Measurements from ENCODE around the gene SOX18.
A peak's percentile ranks its signal among the peaks of the same experiment; 100 is the strongest.

Gene SOX18

GRCh38 chr20:64080813-64081623 lies 31.6 kb upstream of the SOX18 start:
- no peak for DNase-seq (ENCODE audit: low read depth, low spot score)

GRCh38 chr20:64080013-64080812 lies 30.8 kb upstream of the SOX18 start, which contains the start of gene OPRL1:
Gene OPRL1, plus strand, starts transcription at chr20:64080082. Its CDS starts 12,639 bp downstream, at chr20:64092721.
- no peak for DNase-seq (ENCODE audit: low read depth, low spot score)

GRCh38 chr20:64079273-64080012 lies 30.0 kb upstream of the SOX18 start, which contains the start of gene RGS19:
Gene RGS19, minus strand, starts transcription at chr20:64079518. Its CDS starts 2,632 bp downstream, at chr20:64076886.
- peak; percentile 59 for DNase-seq (ENCODE audit: low read depth, low spot score)

GRCh38 chr20:64078934-64079272 lies 29.5 kb upstream of the SOX18 start:
- no peak for DNase-seq (ENCODE audit: low read depth, low spot score)

- no peak for DNase-seq (ENCODE audit: low read depth, low spot score)
These were observed 28.6 kb upstream of the SOX18 start for GRCh38 chr20:64077876-64078551.

GRCh38 chr20:64077541-64077875 lies 28.1 kb upstream of the SOX18 start:
- no peak for DNase-seq (ENCODE audit: low read depth, low spot score)

GRCh38 chr20:64077094-64077493 lies 27.7 kb upstream of the SOX18 start:
- DNase-seq (ENCODE audit: low read depth, low spot score) = no peak

- no peak for DNase-seq (ENCODE audit: low read depth, low spot score)
These were observed 26.9 kb upstream of the SOX18 start for GRCh38 chr20:64076061-64076997.

GRCh38 chr20:64075556-64075955 lies 26.1 kb upstream of the SOX18 start:
- DNase-seq (ENCODE audit: low read depth, low spot score) = no peak

- DNase-seq (ENCODE audit: low read depth, low spot score) = no peak
These were observed 25.5 kb upstream of the SOX18 start for GRCh38 chr20:64074963-64075362.

GRCh38 chr20:64074184-64074789 lies 24.8 kb upstream of the SOX18 start:
- no peak for DNase-seq (ENCODE audit: low read depth, low spot score)

- no peak for DNase-seq (ENCODE audit: low read depth, low spot score)
These were observed 24.2 kb upstream of the SOX18 start for GRCh38 chr20:64073476-64074183.

- no peak for DNase-seq (ENCODE audit: low read depth, low spot score)
These were observed 23.1 kb upstream of the SOX18 start for GRCh38 chr20:64072498-64073063.

GRCh38 chr20:64071341-64072332 lies 22.2 kb upstream of the SOX18 start:
- no peak for DNase-seq (ENCODE audit: low read depth, low spot score)

- no peak for DNase-seq (ENCODE audit: low read depth, low spot score)
These were observed 21.0 kb upstream of the SOX18 start for GRCh38 chr20:64070244-64070993.

- peak; percentile 85 for DNase-seq (ENCODE audit: low read depth, low spot score)
These were observed 20.3 kb upstream of the SOX18 start for GRCh38 chr20:64069614-64070243.

GRCh38 chr20:64069209-64069613 lies 19.8 kb upstream of the SOX18 start:
- no peak for DNase-seq (ENCODE audit: low read depth, low spot score)

All from ELF-1 (cell line).